ENCODE data around the gene TICRR. TPM values are rescaled to one million over a fixed set of nuclear protein-coding genes. Genes with fewer than 3 reads are reported as not detected.

Gene TICRR
- total and polyA plus RNA-seq, 2 of the 13 experiments (the other 11 are each of a cell fraction or from before 2014, with no cell fraction given) = 4.1 to 14.3 TPM

GRCh38 chr15:89654847-89655805 is 79.9 kb downstream of the TICRR start, which contains the start of gene KIF7 (continued):
- TF ChIP-seq AHDC1 (CRISPR knock-in tag; IDR thresholded peaks at IDR 0.05; ENCODE audit: borderline replicate concordance) (no peak), ATF7-NPFF (CRISPR knock-in tag; IDR thresholded peaks at IDR 0.05; ENCODE audit: low read depth) (no peak), TEAD3 (CRISPR knock-in tag; optimal IDR thresholded peaks at IDR 0.05; ENCODE audit: borderline replicate concordance) (no peak), ZNF574 (CRISPR knock-in tag; IDR thresholded peaks at IDR 0.05) (0 out of 2 replicates have a peak, but pooled peaks have one; percentile 3), ATAD3A (CRISPR knock-in tag; IDR thresholded peaks at IDR 0.05) (no peak), ZNF180 (CRISPR knock-in tag; IDR thresholded peaks at IDR 0.05; ENCODE audit: borderline replicate concordance, low read depth) (no peak), CHD4 (IDR thresholded peaks at IDR 0.05; ENCODE audit: borderline replicate concordance, low read length) (no peak), SP1 (IDR thresholded peaks at IDR 0.05) (no peak), SP1 (CRISPR knock-in tag; IDR thresholded peaks at IDR 0.05) (0 out of 2 replicates have a peak, but pooled peaks have one; percentile 28), ZNF3 (CRISPR knock-in tag; IDR thresholded peaks at IDR 0.05) (no peak), PHF21A (CRISPR knock-in tag; IDR thresholded peaks at IDR 0.05) (no peak), ZNF777 (CRISPR knock-in tag; IDR thresholded peaks at IDR 0.05) (0 out of 2 replicates have a peak, but pooled peaks have one; percentile 36), WIZ (CRISPR knock-in tag; IDR thresholded peaks at IDR 0.05) (no peak), TOE1 (CRISPR knock-in tag; IDR thresholded peaks at IDR 0.05) (no peak), EZH2 (conservative IDR thresholded peaks at IDR 0.05; ENCODE audit: low read depth, low read length) (no peak), FUBP1 (CRISPR knock-in tag; IDR thresholded peaks at IDR 0.05; ENCODE audit: borderline replicate concordance) (no peak), TERF1 (CRISPR knock-in tag; IDR thresholded peaks at IDR 0.05) (no peak)
